GM21423 (cell line): Measurements from ENCODE around the gene MLST8.
A peak's percentile ranks its signal among the peaks of the same experiment; 100 is the strongest.

Source experiments
- ATAC-seq: cut with Tn5 transposase; IDR thresholded peaks from one replicate; pipeline ENCODE4 v1.9.1; 2021; ENCODE audit warnings: mild to moderate bottlenecking, moderate library complexity; ENCODE audit not compliant: unreplicated experiment

Gene MLST8

DNA sequence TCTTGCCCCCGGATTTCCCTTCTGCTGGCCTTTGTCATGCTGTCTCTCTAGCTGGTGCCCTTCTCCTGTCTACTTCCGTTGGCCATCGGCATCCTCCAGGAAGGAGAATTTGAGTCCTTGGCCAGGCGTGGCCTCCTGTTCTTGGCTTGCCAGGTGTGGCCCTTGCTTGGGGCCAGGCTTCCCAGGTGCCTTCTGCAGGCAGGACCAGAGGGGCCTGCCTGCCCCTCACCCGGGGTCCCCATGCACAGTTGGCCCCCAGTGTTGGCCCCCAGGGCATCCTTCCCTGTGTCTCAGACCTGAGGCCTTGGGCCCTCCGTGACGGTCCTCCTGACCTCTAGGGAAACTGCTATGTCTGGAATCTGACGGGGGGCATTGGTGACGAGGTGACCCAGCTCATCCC lies 2.6 kb downstream of the MLST8 start:
- no peak for ATAC-seq

DNA sequence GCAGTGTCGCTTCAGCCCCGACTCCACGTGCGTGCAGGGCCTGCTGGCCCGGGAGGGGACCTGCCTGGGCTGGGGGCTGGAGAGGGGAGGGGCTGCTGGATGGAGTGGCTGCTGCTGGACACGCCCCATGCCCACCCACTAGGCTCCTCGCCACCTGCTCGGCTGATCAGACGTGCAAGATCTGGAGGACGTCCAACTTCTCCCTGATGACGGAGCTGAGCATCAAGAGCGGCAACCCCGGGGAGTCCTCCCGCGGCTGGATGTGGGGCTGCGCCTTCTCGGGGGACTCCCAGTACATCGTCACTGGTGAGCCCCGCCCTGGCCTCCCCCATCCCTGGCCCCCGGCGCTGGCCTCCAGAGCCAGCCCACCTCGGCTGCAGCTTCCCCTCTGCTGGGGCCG lies 3.1 kb downstream of the MLST8 start:
- no peak for ATAC-seq

DNA sequence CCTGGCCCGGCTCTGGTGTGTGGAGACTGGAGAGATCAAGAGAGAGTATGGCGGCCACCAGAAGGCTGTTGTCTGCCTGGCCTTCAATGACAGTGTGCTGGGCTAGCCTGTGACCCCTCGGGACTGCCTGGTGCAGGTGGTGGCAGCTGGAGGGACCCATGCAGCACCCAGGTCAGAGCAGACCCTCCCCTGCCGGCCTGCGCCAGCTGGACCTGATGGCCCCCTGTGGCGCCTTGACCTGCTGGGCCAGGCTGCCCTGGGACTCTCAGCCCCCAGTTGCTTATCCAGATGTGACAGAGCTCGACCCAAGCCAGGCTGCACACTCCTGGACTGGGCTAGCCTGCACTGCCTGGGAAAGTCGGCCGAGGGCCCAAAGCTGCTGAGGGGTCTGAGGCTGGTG lies 3.5 kb downstream of the MLST8 start:
- no peak for ATAC-seq

DNA sequence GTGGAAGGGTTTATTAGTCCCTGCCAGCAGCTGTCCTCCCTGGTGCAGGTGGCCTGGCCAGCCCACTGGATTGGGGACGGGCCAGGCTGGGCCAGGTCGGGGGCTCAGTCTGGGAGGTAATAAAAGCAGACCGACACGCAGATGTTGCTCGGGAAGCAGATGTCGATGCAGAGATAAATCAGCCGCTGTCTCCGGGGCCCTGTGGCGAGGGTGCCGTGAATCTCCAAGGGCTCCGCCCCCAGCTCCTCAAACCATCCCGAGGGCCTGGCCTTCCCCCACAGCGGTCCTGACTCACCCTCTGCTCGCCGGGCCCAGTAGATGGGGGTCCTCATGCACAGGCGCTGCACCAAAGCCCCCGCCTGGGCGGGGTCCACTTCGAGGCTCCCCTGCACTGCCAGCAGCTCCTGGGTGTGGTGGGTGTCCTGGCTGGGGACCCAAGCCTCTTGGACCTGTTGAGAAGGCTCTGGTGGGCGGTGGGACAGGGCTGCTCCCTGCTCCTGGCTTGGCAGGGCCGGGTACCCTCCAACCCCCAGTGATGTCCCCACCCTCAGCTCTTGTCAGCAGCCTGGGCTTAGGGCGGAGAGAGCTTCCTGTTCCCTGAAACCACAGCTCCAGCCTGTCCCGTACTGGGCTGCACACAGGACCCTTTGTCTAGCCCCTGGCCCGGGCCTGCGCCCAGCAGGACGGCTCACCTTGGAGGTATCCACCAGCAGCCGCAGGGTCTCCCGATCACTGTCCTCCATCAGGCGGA lies 4.2 kb downstream of the MLST8 start:
- ATAC-seq = no peak

DNA sequence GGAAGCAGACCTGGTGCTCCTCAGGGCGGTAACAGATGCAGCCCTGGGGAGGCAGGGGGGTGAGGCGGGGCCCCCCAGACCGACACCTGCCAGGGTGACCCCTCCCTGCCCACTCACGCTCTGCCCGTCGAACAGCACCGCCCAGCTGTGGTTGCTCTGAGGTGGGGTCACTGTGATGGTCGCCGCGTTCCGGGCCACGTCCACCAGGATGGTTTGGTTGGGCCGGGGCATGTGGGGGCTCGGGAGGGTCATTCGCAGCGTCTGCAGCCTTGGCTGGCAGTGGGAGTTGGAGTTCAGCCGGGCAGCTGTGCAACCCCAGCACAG lies 4.7 kb downstream of the MLST8 start:
- no peak for ATAC-seq

DNA sequence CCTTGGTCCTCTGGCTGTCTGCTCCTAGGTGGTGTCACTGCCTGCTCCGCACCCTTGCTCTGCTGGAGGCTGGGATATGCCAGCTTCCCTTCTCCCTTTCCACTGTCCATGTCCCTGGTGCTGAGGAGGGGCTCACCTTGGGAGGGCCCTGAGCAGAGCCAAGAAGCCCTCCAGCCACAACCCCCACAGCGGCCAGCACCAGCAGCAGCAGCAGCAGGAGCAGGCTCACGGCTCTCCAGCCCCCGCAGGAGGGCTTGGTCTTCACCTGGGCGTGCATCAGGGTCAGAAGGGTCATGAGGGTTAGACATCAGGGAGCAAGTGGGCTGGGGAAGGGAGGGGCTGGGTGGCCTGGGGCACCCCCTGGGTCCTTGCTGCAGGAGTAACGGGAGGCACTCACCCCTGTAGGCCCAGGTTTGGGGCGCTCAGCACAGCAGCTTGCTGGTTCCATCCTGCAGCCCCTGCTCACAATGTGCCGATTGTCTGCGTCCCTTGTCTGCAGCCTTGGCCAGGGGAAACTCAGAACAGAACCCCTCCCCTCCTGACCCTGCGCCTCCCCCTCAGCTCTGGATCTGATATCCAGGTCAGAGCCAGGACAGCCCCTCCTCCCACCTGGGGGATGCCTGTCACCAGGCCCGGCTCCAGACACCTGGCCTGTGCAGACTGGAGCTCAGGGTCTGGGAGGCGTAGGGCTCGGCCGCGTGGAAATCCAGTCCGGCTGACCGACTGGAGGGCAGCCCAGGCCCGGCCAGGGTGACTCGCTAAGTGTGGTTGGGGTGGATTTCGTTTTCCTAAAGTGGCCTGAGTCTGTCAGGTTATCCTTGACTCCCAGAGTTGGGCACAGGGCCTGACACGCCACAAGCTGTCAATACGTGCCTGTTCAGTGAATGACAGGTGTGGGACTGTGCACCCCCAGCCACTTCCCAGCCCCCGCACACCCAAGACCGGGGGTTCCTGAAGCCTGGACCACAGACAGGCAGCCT lies 5.4 kb downstream of the MLST8 start, which contains the start of gene BRICD5:
BRICD5 (minus strand) TSS at position 478 of the 980 bp plus-strand sequence; CDS start at position 448, 30 bp downstream.
- no peak for ATAC-seq

DNA sequence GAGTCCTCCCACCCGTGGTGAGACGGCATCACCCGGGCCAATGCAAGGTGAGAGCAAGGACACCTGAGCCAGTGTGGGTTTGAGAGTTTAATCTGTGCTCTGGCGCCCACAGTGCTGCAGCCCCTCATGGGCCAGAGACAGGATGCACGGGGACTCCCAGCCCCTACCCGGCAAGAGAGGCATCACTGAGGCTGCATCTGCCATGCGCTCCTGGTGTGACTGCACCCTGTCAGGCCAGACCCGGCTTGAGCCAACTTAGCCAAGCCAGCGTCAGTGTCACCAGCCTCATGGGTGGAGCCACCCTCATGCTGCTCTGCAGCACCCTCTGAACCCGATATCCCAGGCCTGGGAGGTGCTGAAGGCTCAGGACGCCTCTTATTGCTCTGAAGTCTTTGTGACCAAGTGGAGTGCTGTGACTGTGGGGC lies 6.7 kb downstream of the MLST8 start:
- no peak for ATAC-seq

DNA sequence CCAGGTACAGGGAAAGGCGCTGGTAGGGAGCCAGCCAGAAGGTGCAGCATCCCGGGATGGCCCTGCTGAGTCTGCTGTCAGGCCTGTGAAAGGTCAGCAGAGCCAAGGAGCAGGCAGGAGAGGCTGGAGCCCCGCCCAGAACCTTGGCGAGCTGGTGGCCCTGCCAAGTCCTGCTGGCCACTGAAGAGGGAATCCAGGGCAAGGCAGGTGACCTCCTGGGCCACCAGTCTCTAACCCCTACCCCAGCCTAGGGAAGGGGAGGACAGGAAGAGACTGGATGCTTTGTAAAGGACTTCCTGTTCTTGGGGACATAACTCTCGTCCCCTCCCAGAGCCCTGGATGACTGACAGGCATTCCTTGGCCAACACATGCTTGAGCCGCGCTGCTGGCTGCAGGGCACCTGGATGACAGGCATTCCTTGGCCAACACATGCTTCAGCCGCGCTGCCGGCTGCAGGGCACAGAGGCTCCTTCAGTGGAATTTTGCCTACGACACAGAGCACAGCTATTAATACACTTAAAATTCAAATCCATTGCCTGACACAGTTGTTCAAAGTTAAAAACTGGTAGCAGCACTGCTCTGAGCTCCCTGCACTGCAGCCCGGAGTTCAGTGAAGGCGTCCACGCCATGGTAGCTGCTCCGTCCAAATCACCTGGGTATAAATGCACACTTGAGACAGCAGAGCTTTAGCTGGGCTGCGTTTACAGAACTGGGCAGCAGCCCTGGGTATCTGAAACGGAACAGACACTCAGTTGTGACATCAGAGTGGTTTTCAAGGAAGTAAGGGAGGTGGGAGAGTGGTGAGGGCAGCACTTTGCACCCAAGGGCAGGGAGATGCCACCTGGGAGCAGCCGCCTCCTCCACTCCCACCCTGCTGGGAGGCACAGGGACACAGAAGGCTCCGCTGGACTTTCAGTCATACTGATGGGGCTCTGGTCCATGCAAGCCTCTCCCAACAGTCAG lies 7.4 kb downstream of the MLST8 start:
- ATAC-seq = no peak

DNA sequence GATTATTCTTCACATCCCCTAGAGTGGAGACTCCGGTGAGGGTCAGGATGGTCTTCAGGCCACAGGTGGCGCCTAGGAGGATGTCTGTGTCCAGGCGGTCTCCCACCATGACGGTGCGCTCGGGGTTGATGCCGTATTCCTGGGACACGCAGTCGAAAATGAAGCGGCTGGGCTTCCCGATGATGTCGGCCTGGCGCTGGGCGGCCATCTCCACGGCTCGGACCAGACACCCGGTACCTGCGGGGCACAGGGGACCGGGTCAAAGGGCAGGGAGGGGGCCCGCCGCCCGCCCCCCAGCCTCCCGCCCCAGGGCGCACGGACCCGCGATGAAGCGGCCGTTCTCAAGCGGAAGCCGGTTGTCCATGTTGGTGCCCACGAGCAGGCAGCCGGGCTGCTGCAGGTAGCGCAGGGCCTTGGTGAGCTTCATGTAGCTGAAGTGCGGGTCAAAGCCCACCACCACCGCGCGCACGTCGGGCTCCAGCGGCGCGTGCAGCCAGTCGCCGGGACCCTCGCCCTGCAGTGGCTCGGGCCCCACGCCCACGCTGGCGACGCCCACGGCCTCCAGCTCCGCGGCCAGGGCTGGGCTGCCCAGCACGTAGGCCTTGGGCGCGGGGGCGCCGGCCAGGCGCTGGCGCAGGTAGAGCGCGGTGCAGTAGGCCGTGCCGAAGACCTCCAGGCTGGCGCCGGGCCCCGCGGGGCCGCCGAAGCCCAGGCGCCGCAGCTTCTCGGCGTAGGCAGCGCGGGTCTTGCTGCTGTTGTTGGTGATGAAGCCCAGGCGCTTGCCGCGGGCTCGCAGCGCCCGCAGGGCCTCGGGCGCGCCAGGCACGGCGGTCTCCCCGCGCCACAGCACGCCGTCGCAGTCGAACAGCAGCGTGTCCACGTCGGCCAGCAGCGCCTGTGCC lies 8.8 kb downstream of the MLST8 start:
- peak; percentile 5 for ATAC-seq

DNA sequence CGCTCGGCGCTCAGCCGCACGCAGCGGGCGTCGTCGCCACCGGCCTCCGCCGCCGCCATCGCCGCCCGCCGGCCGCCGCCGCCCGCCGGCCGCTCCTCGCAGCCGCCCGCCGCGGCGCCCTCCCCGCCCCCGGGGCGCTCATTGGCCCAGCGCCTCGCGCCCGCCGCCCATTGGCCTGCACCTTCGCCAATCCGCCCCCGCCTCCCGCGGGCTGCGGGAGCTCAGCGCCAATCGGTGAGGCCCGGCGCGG lies 9.4 kb downstream of the MLST8 start, which contains the start of gene PGP:
PGP (minus strand) TSS at position 122 of the 250 bp plus-strand sequence; CDS start at position 59, 63 bp downstream.
- ATAC-seq = peak; percentile 81

DNA sequence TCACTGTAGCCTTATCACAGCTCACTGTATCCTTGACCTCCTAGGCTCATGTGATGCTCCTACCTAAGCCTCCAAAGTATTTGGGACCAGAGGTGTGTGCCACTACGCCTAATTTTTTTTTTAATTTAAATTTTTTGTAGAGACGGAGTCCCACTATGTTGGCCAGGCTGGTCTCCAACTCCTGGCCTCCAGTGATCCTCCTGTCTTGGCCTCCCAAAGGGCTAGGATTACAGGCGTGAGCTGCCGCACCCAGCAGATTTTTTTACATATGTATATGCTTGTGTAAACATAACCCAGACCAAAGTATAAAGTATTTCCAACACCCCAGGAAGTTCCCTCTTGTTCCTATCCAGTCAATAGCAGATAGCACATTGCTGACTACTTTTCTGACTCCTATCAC lies 11.1 kb downstream of the MLST8 start:
- no peak for ATAC-seq

DNA sequence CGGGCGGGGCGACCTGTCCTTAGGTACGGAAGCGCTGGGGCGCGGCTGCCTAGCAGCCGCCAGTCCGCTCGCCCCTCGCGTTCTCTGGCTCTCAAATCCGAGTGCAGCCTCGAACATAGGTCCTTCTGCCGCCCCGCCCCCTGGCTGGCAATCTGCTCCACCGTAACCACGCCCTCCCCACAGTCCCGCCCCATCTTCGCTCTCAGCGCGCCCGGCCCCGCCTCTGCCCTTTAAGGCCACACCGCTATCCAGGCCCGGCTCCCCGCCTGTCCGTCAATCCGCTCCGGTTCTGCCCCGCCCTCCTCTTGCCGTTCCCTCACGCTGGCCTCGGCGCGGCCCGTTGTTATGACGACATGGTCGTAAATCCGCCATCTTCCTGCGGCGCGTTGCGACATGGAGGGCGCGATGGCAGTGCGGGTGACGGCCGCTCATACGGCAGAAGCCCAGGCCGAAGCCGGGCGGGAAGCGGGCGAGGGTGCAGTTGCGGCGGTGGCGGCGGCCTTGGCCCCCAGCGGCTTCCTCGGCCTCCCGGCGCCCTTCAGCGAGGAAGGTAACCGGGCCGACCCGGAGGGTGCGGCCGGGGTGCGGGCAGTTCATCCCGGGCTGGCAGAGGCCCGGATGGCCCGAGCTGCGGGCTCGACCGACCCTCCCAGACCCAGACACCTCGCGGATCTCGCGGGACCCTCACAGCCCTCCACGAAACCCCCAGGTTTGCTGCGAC lies 18.1 kb downstream of the MLST8 start, which contains the start of gene E4F1:
E4F1 (plus strand) TSS at position 371 of the 721 bp plus-strand sequence; CDS start at position 394, 23 bp downstream.
- peak; percentile 92 for ATAC-seq

DNA sequence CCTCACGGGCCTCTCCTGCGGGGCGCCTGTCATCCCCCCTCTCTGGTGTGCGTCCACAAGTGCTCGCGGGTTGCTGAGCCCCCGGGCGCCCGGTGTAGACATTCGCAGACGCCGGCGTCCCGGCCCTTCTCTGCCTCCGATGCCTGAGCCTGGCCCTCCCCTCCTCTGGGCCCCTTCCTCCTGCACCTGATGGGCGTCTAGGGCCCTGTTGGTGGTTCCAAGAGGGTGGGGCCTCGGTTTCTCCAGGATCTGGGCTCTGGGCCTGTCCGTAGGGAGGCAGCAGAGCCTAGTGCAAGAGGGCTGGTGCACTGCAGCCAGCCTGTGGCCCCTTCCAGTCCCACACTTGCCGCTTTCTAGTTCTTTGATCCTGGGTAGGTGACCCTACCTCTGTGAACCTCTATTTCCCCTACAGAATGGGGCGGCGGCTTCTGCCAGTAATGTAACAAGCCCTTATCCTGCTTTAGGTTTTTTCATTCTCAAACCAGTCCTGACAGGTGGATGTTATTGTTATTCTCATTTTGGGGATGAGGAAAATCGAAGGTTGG lies 18.8 kb downstream of the MLST8 start:
- peak; percentile 19 for ATAC-seq

DNA sequence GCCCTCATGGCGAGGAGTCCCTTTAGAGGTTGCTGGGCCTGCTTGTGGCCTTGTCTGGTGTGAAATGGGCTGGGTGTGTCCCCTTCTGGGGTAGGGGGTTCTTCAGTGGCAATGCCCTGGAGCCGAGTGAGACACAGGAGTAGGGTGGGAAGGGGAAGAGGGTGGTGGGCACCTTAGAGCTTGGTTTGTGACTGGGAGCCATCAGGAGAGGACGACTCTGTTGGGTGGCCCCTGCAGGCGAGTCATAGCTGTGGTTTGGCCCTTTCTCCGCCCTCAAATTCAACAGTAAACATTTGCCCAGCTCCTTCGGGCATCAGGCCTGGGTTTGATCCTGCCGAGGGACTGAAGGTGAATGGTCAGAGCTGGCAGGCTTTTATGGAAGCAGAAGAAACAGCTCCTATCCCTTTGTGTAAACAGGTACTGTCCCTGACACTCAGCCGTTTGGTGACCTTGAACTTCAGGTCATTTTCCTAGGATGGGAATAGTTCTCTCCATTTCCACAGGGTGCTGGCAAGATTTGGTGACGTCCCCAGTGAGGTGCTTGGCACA lies 21.1 kb downstream of the MLST8 start:
- ATAC-seq = no peak

DNA sequence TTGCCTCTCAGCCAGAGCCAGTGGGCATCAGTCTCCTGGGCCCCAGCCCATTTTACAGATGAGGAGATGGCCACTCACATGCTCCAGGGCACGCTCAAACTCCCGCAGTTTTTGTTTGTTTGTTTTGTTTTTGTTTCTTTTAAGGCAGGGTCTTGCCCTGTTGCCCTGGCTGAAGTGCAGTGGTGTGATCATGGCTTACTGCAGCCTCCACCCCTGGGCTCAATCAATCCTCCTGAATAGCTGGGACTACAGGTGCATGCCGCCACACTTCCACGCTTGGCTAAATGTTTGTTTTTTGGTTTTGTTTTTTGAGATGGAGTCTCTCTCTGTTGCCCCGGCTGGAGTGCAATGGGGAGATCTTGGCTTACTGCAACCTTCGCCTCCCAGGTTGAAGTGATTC lies 21.7 kb downstream of the MLST8 start:
- no peak for ATAC-seq

DNA sequence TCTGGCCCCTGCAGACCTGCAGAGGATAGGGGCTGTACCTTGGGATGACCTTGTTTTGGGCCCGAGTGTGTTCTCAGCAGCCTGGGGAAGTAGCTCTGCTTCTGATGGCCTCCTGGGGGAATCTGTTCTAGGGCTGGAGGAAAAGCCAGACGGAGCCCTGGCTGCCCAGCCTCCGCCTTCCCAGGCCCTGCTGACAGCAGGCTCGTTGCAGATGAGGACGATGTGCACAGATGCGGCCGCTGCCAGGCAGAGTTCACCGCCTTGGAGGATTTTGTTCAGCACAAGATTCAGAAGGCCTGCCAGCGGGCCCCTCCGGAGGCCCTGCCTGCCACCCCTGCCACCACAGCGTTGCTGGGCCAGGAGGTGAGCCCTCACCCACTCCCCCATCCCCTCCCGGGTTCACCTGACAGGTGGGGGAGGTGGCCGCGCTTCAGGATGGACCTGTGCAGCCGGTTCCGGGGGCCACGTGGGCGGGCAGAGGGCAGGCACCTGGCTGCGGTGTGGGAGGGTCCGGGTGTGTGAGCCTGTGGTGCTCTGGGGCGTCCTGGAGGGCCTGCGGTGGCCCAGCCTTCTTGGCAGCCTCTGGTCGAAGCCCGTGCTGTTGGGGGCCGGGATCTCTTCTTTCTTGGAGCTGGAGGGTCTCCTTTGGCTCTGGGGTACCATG lies 23.0 kb downstream of the MLST8 start:
- no peak for ATAC-seq

DNA sequence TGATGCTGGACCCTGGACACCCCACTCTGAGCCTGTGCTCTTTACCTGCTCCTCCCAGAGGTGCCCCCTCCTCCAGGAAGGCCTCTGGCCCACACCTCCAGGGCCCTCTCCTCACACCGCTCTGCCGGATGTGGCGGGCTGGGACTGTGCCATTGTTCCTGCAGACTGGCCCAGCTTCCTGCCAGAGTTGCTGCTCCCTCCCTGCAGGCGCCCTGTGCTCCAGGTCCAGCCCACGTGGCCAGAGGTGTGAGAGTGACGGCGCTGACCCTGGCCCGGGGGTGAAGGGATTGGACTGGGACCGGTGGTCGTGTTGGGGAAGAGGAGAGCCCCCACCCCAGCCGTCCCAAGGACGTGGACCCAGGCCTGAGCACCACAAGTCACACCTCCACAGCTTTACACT lies 23.8 kb downstream of the MLST8 start:
- ATAC-seq = no peak

DNA sequence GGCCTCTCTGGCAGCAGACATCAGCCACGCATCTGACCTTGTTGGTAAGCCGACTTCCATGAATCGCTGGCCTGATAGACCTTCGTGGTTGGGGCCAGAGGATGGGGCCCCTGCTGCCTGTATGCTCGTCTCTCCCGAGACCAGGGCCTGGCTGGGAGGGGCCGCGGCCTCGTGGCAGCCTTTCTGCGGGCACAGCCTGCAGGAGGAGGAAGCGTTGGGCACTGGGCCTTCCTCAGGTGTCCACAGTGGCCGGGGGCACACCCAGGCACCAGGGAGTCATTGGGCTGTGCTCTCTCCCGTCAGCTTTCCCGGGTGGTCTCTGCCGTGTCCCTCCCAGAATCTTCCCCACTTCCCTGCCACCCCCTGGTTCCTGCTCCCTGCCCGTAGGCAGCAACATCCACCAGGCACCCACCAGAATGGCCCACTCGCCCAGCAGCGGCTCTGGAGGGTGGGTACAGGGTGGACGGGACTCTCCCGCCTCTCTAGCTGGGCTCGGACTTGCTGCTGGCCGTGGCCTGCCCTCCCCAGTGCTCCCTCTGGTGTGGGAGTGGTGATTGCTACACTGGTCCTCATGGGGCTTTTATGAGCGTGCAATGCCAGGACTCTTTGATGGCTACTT lies 24.5 kb downstream of the MLST8 start:
- no peak for ATAC-seq
